B cell (primary cell): Measurements from ENCODE around the gene BBS2.

Experiments used
- CTCF ChIP-seq: fragments of 200-600 bp; IDR thresholded peaks from one replicate; pipeline ENCODE4 v1.8.0; 2022; ENCODE audit warnings: antibody characterized with exemption, mild to moderate bottlenecking
- EZH2 ChIP-seq: IDR thresholded peaks from 2 replicates; pipeline ENCODE4 v1.6.1; 2012; ENCODE audit warnings: borderline replicate concordance, low read depth, mild to moderate bottlenecking, moderate library complexity, low read length; ENCODE audit not compliant: insufficient read depth, poor library complexity, severe bottlenecking

DNA sequence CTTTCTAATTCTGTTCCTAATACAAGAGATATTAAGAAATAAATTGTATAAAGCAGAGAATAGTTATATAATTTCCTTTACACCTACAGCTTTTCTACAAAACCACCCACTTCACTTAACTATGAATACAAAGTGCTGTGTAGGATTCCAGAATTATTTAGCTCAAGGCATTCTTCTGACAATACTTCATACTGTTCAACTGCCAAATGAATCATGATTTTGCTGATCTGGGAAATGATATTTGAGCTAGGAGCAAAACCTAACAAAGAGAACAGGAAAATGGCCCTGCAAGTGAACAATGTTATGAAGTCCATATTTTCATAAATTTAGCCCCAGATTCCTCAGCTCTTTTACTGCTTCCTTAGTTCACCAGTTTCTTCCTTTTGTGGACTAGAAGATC is 12.9 kb downstream of the BBS2 start:
- TF ChIP-seq CTCF (no peak), EZH2 (no peak)
